Measurements from ENCODE around the gene FLT4.

The FLT4 gene

GRCh38 chr5:180643191-180643851 is 6.1 kb downstream of the FLT4 start:
- in situ Hi-C loops (cut with MboI; ENCODE audit: low sequenced_read_pairs) = no loop called here

DNA sequence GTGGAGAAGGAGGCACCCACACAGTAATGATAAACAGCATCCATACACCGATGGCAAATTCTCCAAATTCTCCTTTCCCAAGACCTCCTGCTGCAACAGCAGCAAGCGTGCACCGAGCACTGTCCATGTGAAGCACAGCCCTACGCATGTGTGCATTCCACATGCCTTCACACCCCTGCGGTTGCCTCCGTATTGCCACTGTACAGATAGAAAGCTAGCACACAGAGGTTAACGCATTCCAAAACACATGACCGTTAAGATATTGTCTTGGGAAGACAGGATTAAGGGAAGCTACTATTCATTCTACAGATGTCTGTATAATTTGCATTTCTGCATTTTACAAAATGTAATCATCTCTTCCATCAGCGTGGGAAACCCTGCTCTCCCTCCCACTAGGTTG is 6.6 kb downstream of the FLT4 start:
- in situ Hi-C loops (cut with MboI; ENCODE audit: low sequenced_read_pairs) = no loop called here

DNA sequence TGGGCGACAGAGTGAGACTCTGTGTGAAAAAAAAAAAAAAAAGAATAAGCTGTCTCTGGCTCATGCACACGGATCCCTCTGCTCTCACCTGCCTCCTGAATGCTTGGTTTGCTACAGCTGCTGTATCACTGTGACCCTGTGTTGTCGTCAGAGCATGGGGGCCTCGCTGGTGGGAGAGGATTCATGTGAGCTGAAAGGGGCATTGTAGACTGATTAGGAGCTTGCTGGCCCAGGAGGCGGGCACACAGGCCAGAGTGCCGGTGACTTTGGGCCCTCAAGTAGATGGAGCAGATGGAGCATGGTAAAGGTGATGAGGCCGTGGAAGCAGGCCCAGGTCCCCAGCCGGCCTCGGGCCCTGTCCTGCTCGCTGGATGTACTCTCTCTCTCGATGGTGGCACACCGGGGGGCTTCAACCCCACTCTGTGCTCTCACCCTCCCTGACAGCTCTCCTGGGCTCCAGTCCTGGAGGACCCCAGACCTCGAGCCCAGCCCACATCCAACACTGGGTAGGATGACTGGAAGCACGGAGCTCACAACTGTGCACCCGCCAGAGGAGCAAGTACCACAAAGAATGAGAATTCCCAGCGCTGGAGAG is 7.1 kb downstream of the FLT4 start:
- in situ Hi-C loops (cut with MboI; ENCODE audit: low sequenced_read_pairs) = no loop called here

GRCh38 chr5:180641566-180641900 is 7.9 kb downstream of the FLT4 start:
- in situ Hi-C loops (cut with MboI; ENCODE audit: low sequenced_read_pairs) = no loop called here

DNA sequence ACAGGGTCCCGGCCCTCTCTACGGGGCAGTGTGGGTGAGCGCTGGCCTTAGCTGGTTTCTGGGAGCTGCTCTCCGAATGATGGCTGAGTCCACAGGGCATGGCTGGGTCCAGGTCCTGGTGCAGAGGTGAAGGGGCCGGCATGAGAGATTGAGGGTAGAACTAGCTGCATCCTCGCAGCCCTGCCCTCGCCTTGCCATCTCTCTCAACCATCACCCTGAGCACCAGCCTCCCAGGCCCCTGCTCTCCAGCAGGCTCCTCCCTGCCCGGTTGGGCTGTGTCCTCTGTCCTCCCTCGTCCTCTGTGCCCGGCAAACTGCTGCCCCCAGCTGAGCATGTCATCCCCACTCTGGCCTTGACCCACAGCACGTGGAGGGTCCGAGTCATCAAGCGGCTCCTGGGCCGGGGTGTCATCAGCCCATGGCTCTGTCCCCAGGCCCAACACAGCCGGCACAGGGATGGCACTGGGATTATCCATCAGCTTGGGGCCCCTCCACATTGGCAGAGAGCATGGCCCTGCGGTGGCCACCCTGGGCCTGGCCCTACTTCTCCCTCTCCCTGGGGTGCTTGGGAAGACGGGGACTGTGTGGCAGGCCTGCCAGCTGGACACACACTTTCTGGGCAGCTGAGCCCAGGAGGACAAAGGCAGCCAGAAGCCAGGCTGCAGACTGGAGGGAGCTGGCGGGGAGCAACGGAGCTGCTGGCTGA is 8.4 kb downstream of the FLT4 start:
- in situ Hi-C loops (cut with MboI; ENCODE audit: low sequenced_read_pairs) = no loop called here

GRCh38 chr5:180640611-180640860 is 8.9 kb downstream of the FLT4 start:
- in situ Hi-C loops (cut with MboI; ENCODE audit: low sequenced_read_pairs) = no loop called here

DNA sequence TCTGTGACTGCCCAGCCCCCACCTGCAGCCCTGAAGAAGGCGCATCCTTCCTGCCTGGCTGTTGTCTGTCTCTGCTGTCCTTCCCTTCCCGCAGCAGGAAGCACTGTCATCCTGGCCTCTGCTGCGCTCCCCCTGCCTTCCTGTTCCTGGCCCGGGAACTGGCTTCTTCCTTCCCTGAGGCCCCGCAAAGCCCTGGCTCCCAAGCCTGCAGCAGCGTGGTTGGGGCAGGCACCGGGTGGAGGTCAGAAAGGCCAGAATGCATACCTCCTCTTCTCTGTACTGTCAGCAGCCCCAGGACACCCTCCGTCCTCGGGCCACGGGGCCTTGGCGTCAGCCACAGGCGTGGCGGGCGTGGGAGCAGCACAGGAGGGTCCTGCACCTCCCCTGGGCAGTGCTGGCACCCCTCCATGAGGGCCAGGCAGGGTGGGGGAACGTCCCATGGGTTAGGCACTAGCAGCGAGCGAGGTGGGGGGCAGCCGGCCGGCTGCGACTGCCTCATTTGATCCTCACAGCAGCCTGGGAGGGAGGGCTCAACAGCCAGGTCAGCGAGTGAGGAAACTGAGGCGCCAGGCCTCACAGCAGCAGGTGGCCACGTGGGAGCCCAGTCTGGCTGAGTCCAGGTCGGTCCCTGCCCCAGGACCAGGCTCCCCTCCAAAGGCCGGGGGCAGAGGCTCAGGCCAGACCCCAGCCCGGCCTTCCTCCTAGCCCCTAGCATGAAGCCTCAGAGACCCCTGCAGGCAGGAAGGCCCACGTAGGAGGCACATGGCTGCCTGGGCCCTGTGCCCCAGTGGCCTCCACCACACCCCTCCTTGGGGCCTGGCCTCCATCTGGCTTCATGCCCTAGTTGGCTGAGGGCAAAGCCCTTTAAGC is 9.4 kb downstream of the FLT4 start:
- in situ Hi-C loops (cut with MboI; ENCODE audit: low sequenced_read_pairs) = no loop called here

GRCh38 chr5:180639287-180639686 is 10.1 kb downstream of the FLT4 start:
- in situ Hi-C loops (cut with MboI; ENCODE audit: low sequenced_read_pairs) = no loop called here

- in situ Hi-C loops (cut with MboI; ENCODE audit: low sequenced_read_pairs) = no loop called here
Observed at GRCh38 chr5:180637962-180638680, 11.3 kb downstream of the FLT4 start.

DNA sequence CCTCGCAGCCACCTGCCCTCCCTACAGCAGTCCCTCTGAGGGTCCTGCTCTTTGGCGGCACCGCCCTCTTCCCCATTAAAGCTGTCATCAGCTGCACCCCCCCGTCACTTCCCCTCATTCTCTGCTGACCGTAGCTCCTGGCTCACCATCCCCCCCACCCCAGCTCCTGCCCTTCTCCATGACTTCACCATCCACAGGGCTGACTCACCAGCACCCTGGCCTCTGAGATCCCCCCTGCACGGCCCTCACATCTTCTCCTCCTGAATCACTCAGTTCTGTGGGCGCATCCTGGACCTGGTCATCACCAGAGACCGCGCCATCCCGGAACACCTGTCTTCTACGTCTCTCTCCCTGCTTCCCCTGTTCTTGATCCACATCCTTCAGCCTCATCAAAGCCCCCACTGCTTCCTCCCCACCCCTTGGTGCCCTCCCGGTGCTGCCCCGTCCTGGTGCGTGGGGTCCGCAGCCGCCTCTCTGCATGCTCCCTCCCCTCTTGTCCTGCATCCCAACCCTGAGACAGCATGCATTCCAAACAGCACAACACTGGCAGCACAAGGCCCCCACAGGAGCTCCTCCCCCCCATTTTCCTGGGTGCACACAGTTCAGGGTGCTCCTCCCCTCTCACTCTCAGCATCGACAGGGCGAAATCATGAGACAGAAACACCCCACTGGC is 12.9 kb downstream of the FLT4 start:
- in situ Hi-C loops (cut with MboI; ENCODE audit: low sequenced_read_pairs) = no loop called here

GRCh38 chr5:180636016-180636402 is 13.4 kb downstream of the FLT4 start:
- in situ Hi-C loops (cut with MboI; ENCODE audit: low sequenced_read_pairs) = no loop called here

GRCh38 chr5:180633283-180634177 is 15.9 kb downstream of the FLT4 start:
- in situ Hi-C loops (cut with MboI; ENCODE audit: low sequenced_read_pairs) = no loop called here

- in situ Hi-C loops (cut with MboI; ENCODE audit: low sequenced_read_pairs) = no loop called here
Observed at GRCh38 chr5:180632768-180633167, 16.6 kb downstream of the FLT4 start.

DNA sequence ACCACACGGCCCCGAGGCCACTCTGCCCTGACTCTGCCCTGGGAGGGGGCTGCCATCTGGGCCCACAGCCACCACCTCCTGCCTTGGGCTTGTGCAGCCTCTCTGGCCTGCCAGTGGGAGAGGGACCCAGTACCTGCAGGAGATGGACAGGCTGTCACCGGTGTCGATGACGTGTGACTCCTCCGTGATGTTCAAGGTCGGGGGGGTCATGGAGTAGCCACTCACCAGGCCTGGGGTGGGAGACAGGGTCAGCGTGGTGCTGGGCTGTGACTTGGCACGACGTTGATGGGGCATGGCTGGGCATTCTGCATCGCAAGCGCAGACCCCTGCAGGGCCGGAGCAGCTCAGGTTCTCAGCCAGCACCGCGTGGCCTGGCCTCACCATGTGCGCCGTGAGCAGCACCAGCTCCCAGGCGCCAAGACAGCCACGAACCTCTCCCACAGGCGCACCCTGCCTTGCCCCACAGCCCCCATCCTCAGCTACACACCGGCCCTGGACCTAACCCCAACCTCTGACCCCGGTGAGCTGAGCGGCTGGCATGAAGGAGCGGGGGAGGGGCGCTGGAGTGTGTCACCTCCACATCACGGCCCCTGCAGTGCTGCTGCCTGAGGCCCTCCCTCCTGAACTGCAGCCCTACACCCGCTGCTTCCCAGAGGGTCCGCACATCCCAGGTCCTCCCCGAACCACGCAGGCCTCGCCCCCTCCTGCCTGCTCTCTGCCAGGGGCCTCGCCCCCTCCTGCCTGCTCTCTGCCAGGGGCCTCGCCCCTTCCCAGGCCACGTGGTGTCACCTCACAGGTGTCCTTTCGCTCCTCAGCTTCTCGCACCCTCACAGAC is 17.6 kb downstream of the FLT4 start:
- in situ Hi-C loops (cut with MboI; ENCODE audit: low sequenced_read_pairs) = no loop called here

DNA sequence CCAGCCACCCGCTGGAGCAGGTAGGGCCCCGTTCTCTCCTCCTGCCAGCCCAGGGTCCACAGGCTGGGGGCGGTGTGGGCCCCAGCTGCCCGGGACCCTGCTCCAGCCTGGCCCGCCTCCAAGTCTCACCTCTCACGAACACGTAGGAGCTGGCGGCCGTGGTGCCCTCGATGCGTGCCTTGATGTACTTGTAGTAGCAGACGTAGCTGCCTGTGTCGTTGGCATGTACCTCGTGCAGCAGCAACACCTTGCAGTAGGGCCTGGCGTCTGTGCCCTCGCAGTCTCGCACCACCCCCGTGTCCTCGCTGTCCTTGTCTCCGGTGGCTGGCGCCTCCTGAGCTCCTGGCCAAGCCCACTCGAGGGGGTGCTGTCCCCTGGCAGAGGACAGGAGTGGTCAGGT is 19.0 kb downstream of the FLT4 start:
- in situ Hi-C loops (cut with MboI; ENCODE audit: low sequenced_read_pairs) = no loop called here

DNA sequence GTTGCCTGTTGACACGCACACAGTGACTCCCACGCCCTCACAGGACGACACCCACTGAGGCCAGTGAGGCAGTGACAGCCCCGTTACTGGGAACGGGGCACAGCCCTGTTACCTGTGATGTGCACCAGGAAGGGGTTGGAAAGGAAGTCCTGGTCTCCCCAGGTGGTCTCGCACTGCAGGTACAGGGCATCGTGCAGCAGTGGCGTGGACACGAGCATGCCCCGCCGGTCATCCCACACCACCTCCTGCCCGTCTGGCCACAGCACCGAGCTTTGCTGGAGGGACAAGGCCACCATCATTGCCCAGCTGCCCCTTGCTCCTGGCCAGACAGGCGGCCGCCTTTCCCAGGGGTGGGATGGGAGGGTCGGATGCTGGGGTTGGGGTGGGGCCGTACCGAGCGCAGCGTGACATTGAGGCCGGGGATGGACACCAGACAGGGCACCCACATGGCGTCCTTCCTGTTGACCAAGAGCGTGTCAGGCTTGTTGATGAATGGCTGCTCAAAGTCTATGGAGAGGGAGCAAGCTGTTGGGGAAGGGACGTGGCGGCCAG is 19.5 kb downstream of the FLT4 start:
- in situ Hi-C loops (cut with MboI; ENCODE audit: low sequenced_read_pairs) = no loop called here

GRCh38 chr5:180628827-180629750 is 20.3 kb downstream of the FLT4 start:
- in situ Hi-C loops (cut with MboI; ENCODE audit: low sequenced_read_pairs) = no loop called here
